HG03135 (cell line): ENCODE results near the gene AMTN.
"Not testable (repeated sequence)": the region's sequence is repeated elsewhere in the genome, so short reads cannot be mapped to it uniquely, and the experiment has no call there.

ENCODE experiments used
- ATAC-seq: cut with Tn5 transposase; IDR thresholded peaks from one replicate; pipeline ENCODE4 v1.9.1; 2021; ENCODE audit warnings: mild to moderate bottlenecking, moderate library complexity; ENCODE audit not compliant: unreplicated experiment

The AMTN gene

GRCh38 chr4:70518269-70518668 is at the start of gene AMTN:
TSS of gene AMTN (plus strand) at chr4:70518569. CDS start at chr4:70518778, 209 bp downstream.
- ATAC-seq, result no peak

GRCh38 chr4:70471897-70472296 is 46.5 kb upstream of the AMTN start, which contains the start of gene MUC7:
TSS of gene MUC7 (plus strand) at chr4:70472197. CDS start at chr4:70474022, 1,825 bp downstream.
- ATAC-seq, result no peak

- ATAC-seq, result no peak
These were observed 44.7 kb upstream of the AMTN start for GRCh38 chr4:70473679-70474078.

- ATAC-seq, result no peak
These were observed 29.6 kb upstream of the AMTN start for GRCh38 chr4:70488748-70489147.

GRCh38 chr4:70496231-70496630 is 22.1 kb upstream of the AMTN start:
- ATAC-seq, result no peak

GRCh38 chr4:70501838-70502237 is 16.5 kb upstream of the AMTN start:
- not testable (repeated sequence) for ATAC-seq

GRCh38 chr4:70504733-70505132 is 13.6 kb upstream of the AMTN start:
- no peak for ATAC-seq

- ATAC-seq, result peak; percentile 93
These were observed 13.1 kb upstream of the AMTN start for GRCh38 chr4:70505151-70505748.

- ATAC-seq, result no peak
These were observed 9.6 kb upstream of the AMTN start for GRCh38 chr4:70508801-70509200.

GRCh38 chr4:70511365-70511764 is 7.0 kb upstream of the AMTN start:
- ATAC-seq, result no peak

- ATAC-seq, result no peak
These were observed 2.8 kb upstream of the AMTN start for GRCh38 chr4:70515367-70516250.

GRCh38 chr4:70518716-70519115 is 347 bp downstream of the AMTN start:
- ATAC-seq, result no peak

- ATAC-seq, result no peak
These were observed 4.3 kb downstream of the AMTN start for GRCh38 chr4:70522626-70523025.

GRCh38 chr4:70530997-70531396 is 12.6 kb downstream of the AMTN start:
- no peak for ATAC-seq

GRCh38 chr4:70531981-70532380 is 13.6 kb downstream of the AMTN start:
- ATAC-seq, result peak; percentile 71

- ATAC-seq, result no peak
These were observed 14.8 kb downstream of the AMTN start for GRCh38 chr4:70533211-70533610.

GRCh38 chr4:70533791-70534190 is 15.4 kb downstream of the AMTN start:
- no peak for ATAC-seq

GRCh38 chr4:70534886-70535285 is 16.5 kb downstream of the AMTN start:
- not testable (repeated sequence) for ATAC-seq

GRCh38 chr4:70538869-70539268 is 20.5 kb downstream of the AMTN start:
- no peak for ATAC-seq

GRCh38 chr4:70544279-70544868 is 26.0 kb downstream of the AMTN start:
- no peak for ATAC-seq

- ATAC-seq, result no peak
These were observed 38.5 kb downstream of the AMTN start for GRCh38 chr4:70556856-70557255.
